SU-DHL-6 (cell line): ENCODE measurements around the gene ZFP69B.

Experiments
- H2AFZ ChIP-seq: fragments of 200-600 bp; sonication (generic); 2 replicates; pipeline ENCODE4 v1.6.1; 2014; ENCODE audit warnings: low read depth, mild to moderate bottlenecking, moderate library complexity, mixed read lengths, antibody characterized with exemption, low read length; ENCODE audit not compliant: severe bottlenecking
- H3F3A ChIP-seq: fragments of 200-600 bp; shearing (Covaris generic); 2 replicates; pipeline ENCODE4 v1.6.0; 2016; ENCODE audit warnings: antibody characterized with exemption, mild to moderate bottlenecking; ENCODE audit not compliant: insufficient read depth
- H3K27ac ChIP-seq: fragments of 200-600 bp; sonication (generic); 2 replicates; pipeline ENCODE4 v1.5.1; 2016; ENCODE audit warnings: low read depth, mild to moderate bottlenecking, low read length, moderate library complexity, mixed read lengths
- H3K27me3 ChIP-seq: fragments of 200-600 bp; sonication (generic), shearing (Covaris generic); 2 replicates; pipeline ENCODE4 v1.6.0; 2014; ENCODE audit warnings: mild to moderate bottlenecking, low read length
- H3K36me3 ChIP-seq: fragments of 200-600 bp; sonication (generic); 2 replicates; pipeline ENCODE4 v1.6.1; 2014; ENCODE audit warnings: mild to moderate bottlenecking, low read length, mixed read lengths
- H3K4me2 ChIP-seq: fragments of 300-600, 200-600 bp; shearing (Covaris generic), sonication (generic); 2 replicates; pipeline ENCODE4 v1.6.0; 2014; ENCODE audit warnings: low read length, low read depth, mild to moderate bottlenecking; ENCODE audit not compliant: poor library complexity, severe bottlenecking
- H3K4me3 ChIP-seq: fragments of 200-600 bp; sonication (generic); 2 replicates; pipeline ENCODE4 v1.5.1; 2014; ENCODE audit warnings: antibody characterized with exemption, low read length, mild to moderate bottlenecking, mixed read lengths; ENCODE audit not compliant: insufficient read depth, poor library complexity, severe bottlenecking
- H3K79me2 ChIP-seq: fragments of 200-600 bp; sonication (generic); 2 replicates; pipeline ENCODE4 v1.6.1; 2014; ENCODE audit warnings: mild to moderate bottlenecking, low read length, moderate library complexity; ENCODE audit not compliant: insufficient read depth
- H3K9ac ChIP-seq: fragments of 200-600 bp; sonication (generic); 2 replicates; pipeline ENCODE4 v1.7.0; 2014; ENCODE audit warnings: mild to moderate bottlenecking, low read length
- H3K9me2 ChIP-seq: fragments of 200-600 bp; sonication (generic); replicated peaks from 2 replicates; pipeline ENCODE4 v1.6.1; 2014; ENCODE audit warnings: low read length; ENCODE audit not compliant: insufficient read depth
- H3K9me3 ChIP-seq: fragments of 200-600 bp; sonication (generic); 2 replicates; pipeline ENCODE4 v1.6.1; 2014; ENCODE audit warnings: low read length, mixed read lengths; ENCODE audit not compliant: insufficient read depth
- H4K20me1 ChIP-seq: fragments of 200-600 bp; sonication (generic); 2 replicates; pipeline ENCODE4 v1.6.1; 2014; ENCODE audit warnings: low read depth, mild to moderate bottlenecking, antibody characterized with exemption, low read length, moderate library complexity, mixed read lengths
- EZH2phosphoT487 ChIP-seq: fragments of 200-600 bp; sonication (generic), shearing (Covaris generic); conservative IDR thresholded peaks from 2 replicates; pipeline ENCODE4 v1.6.1; 2018; ENCODE audit warnings: mild to moderate bottlenecking, antibody characterized with exemption, low read length, moderate library complexity, mixed read lengths
- TF ChIP-seq, protein P1 (sequence below): fragments of 200-600 bp; sonication (generic); IDR thresholded peaks from one replicate; pipeline ENCODE4 v1.5.1; 2017; ENCODE audit warnings: antibody characterized with exemption, mild to moderate bottlenecking, low read length, moderate library complexity; ENCODE audit not compliant: insufficient read depth, poor library complexity, severe bottlenecking

The ZFP69B gene

DNA sequence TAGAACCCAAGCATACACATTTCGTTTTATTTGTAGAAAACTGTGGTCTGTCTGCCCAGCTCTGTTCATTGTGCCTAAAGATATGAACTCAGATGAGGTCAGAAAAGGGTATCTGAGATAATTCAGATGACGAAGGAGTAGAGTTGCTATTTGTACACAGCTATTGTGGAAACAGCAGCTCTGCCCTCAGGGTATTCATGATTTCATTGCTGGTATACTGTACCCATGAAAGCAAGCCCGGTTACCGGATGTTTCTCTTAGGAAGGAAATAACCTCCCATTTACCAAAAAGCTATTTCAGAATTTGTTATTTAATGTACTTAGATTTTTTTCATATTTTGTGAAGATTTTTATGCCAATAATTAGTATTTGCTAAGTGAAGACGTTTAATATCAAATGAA is 39.0 kb upstream of the ZFP69B start:
- Histone ChIP-seq H3K9me3 (no peaks in the 10 kb centered on the region), H3K79me2 (0 out of 2 replicates have a peak, but pooled peaks cover 6% of the 10 kb centered on the region), H3K36me3 (peaks cover 3% of the 10 kb centered on the region), H2AFZ (no peak overlapping the region), H3K9ac (no peak overlapping the region), H3F3A (no peaks in the 10 kb centered on the region), H3K27me3 (no peaks in the 10 kb centered on the region), H3K9me2 (no peaks in the 10 kb centered on the region), H3K27ac (no peak overlapping the region), H3K4me2 (no peak overlapping the region), H4K20me1 (no peaks in the 10 kb centered on the region), H3K4me3 (no peak overlapping the region)
- TF ChIP-seq, protein P1, sequence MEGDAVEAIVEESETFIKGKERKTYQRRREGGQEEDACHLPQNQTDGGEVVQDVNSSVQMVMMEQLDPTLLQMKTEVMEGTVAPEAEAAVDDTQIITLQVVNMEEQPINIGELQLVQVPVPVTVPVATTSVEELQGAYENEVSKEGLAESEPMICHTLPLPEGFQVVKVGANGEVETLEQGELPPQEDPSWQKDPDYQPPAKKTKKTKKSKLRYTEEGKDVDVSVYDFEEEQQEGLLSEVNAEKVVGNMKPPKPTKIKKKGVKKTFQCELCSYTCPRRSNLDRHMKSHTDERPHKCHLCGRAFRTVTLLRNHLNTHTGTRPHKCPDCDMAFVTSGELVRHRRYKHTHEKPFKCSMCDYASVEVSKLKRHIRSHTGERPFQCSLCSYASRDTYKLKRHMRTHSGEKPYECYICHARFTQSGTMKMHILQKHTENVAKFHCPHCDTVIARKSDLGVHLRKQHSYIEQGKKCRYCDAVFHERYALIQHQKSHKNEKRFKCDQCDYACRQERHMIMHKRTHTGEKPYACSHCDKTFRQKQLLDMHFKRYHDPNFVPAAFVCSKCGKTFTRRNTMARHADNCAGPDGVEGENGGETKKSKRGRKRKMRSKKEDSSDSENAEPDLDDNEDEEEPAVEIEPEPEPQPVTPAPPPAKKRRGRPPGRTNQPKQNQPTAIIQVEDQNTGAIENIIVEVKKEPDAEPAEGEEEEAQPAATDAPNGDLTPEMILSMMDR: no peak
- TF ChIP-seq EZH2phosphoT487: no peak

DNA sequence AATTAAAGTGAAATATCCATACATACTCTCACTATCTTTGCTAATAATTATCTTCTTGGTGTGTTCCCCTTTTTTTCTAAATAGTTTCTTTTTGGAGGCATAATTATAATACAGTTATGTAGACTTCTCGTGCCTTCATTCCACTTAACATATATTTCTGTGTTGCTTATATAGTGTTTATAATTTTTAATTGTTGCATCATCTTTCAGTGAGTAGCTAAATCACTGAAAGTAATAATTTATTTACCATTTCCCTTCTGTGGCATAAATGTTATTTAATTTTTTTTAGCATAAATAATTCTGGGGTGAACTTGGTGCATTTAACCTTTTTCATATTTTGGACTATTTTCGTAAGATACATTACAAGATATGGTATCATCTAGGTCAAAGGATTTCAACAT is 38.4 kb upstream of the ZFP69B start:
- Histone ChIP-seq H3F3A (no peaks in the 10 kb centered on the region), H3K79me2 (0 out of 2 replicates have a peak, but pooled peaks cover 2% of the 10 kb centered on the region), H3K4me3 (no peak overlapping the region), H3K9me2 (no peaks in the 10 kb centered on the region), H3K4me2 (no peak overlapping the region), H4K20me1 (no peaks in the 10 kb centered on the region), H3K27ac (no peak overlapping the region), H3K9ac (no peak overlapping the region), H3K27me3 (no peaks in the 10 kb centered on the region), H3K9me3 (no peaks in the 10 kb centered on the region), H2AFZ (no peak overlapping the region), H3K36me3 (peaks cover 3% of the 10 kb centered on the region)
- no peak for TF ChIP-seq EZH2phosphoT487
- TF ChIP-seq, protein P1: no peak

DNA sequence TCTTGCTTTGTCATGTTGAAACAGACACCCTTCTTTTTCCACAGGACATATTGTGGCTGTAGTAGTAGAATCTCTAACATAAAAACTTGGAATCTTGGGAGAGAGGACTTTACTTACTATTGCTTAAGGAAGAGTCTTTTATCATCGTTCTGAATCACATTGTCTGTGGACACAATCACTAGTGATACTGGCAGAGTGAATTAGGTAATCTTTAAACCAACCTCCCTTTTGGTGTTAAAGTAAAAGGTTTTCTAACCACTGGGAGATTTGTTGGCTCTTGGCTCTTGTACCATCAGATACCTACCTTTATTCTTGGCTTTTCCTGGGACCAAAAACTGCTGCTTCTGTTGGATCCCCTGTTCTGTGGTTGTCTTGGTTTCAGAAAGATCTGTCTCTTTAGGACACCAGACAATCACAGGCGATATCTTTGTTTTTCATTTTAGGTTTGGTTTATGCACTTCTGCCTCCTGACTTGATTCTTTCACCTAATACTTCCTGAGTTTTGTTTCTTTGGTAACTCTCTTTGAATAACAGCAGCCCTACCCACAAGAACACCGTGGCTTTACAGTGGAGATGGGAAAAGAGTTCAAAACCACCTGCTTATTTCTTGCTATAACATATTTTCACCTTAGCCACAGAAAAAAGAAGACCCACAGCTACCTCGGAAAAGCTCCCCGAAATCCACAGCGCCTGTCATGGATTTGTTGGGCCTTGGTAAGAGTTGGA is 36.6 kb upstream of the ZFP69B start:
- no peak overlapping the region for H3K4me3 ChIP-seq
- H3K4me2 ChIP-seq: no peak overlapping the region
- no peaks in the 10 kb centered on the region for H4K20me1 ChIP-seq
- peaks cover 7% of the 10 kb centered on the region for H3K36me3 ChIP-seq
- TF ChIP-seq, protein P1: no peak
- no peak for TF ChIP-seq EZH2phosphoT487
- no peak overlapping the region for H3K9ac ChIP-seq
- H3K27ac ChIP-seq: no peak overlapping the region
- no peak overlapping the region for H2AFZ ChIP-seq
- no peaks in the 10 kb centered on the region for H3F3A ChIP-seq
- no peaks in the 10 kb centered on the region for H3K9me3 ChIP-seq
- H3K27me3 ChIP-seq: no peaks in the 10 kb centered on the region
- H3K79me2 ChIP-seq: no peaks in the 10 kb centered on the region
- H3K9me2 ChIP-seq: no peaks in the 10 kb centered on the region
